Stimulated activated CD4-positive, alpha-beta T cell treated with anti-CD3 and anti-CD28 coated beads, Interleukin-12 subunit alpha, Interleukin-12 subunit beta, amount 100 ng/mL, for 48 hours (primary cell): ENCODE data around the gene MACROD2.

ENCODE experiments used
- DNase-seq, 3 donors: peaks; one replicate each; pipeline ENCODE4 v3.0.0-alpha.2; 2020; ENCODE audit warnings: low read depth in 2 of 3, low spot score in 1 of 3

MACROD2 gene

GRCh38 chr20:15235471-15236198 lies 1240.3 kb downstream of the MACROD2 start:
- no peak for DNase-seq

DNA sequence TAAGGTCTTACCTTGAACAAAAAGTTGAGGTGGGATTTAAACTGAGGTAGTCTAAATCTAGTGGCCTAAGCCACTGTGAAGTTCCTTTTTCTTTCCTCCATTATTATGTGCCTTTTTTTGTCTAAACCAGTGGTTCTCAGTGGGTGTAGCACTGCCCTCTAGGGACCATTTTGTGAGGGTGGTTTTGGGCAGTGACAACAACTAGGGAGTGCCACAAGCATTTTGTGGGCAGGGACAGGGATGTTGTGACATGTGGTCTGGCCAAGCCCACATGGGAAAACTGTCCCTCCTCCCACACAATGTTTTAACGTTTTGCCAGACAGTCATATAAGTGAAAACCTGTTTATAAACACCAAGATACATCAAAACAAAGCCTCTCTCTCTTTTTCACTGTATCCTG lies 1241.5 kb downstream of the MACROD2 start:
- no peak for DNase-seq

GRCh38 chr20:15239542-15240206 lies 1244.4 kb downstream of the MACROD2 start:
- no peak for DNase-seq

- no peak for DNase-seq
Observed at GRCh38 chr20:15240801-15241200, 1245.5 kb downstream of the MACROD2 start.

DNA sequence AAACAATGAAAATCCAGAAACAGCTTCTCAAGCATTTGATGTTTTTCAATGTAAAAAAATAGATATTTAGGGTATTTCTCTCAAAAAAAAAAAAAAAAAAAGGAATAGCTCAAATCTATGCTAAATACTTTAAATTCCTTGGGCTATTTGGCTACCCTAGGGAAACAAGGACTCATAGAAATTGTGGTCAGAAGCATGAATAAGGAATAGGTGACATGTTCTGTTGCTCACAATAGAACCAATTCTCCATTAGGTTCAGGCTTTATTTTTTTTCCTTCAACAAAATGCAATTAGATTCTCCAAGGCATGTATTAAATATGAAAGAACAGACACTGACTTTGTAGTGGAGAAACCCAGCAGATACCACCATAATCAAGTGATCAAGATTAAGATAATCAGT lies 1246.4 kb downstream of the MACROD2 start:
- DNase-seq = no peak

DNA sequence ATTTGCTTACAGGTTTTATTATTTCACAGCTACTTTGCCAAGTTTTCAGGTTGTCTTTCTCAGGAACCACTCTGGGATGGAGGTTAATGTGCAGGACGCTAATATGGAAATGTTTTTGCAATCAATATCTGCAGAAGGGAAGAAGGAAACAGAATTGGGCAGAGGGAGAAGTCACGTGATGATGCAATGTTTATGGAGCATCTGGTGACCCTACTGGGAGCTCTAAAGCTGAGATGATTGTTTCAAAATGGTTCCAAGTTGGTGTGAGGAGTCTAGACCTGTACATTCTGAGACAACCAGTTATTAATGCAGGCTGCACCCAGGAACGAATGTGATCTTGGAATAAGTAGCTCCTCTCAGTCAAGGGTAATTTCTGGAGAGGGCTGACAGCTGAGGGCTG lies 1247.5 kb downstream of the MACROD2 start:
- no peak for DNase-seq

DNA sequence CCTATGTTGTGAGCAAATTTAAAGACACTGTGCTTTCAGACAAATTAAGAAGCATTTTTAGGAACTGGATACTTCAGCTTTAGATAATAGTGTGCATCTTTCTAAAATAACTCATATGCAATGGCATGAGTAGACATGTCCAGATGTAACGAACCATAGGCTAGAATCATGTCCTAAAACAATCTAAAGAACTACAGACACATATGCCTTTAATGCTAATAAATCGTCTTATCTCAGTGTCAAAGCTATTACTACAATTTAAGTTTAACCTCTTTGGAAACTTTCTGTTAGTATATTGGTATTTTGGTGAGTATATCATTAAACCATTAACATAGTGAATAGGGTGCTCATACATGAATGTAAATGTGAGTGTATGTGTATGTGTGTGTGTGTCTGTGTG lies 1250.6 kb downstream of the MACROD2 start:
- DNase-seq = no peak

DNA sequence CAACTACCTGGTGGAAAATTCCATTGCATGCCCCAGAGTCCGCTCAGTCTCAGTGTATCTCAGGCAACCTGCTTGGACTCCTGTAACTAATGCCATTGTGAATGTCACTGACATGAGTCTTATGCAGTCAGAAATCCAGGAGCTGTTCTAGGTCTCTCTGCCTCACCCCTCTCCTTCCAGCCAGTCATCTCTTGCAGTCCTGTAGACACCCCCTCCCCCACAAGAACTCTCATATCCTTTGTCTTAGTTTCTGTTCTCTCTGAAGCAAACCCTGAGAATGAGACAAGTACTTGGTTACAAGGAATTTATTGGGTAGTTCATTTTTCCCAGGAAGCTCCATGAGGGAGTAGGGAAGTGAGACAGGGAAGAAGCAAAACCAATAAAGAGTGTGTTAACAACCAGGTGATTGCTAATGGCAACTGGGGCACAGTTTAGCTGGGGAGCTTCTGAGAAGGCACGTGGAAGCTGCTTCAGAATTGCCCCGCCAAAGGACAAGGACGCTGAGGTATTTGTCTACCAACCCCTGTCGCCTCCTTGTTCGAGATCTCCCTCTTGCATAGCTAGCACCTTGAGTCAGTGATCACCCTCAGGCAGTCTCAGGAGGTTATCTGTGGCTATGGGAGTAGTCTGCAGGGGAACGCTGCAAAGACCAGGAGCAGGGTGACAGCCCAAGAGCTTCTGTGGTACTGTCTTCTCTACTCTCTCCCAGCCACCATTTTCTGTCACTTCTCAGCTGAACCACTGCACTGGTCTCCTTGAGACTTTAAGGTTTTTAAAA lies 1253.5 kb downstream of the MACROD2 start:
- DNase-seq = no peak

- no peak for DNase-seq
Observed at GRCh38 chr20:15251171-15251570, 1255.9 kb downstream of the MACROD2 start.

GRCh38 chr20:15252304-15252703 lies 1257.0 kb downstream of the MACROD2 start:
- DNase-seq = no peak

- DNase-seq = no peak
Observed at GRCh38 chr20:15253431-15253830, 1258.1 kb downstream of the MACROD2 start.

- DNase-seq = no peak
Observed at GRCh38 chr20:15256676-15257568, 1261.6 kb downstream of the MACROD2 start.

DNA sequence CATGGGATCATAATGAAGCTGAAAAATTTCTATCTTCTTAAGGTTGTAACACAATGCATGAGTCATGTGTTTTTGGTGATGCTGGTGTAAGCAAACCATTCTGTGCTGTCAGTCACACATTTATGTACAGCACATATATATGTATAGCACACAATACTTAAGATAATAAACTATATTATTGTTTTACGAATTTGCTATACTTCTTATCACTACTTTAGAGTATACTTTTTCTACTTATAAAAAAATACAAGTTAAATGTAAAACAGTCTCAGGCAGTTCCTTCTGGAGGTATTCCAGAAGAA lies 1262.2 kb downstream of the MACROD2 start:
- no peak for DNase-seq

- no peak for DNase-seq
Observed at GRCh38 chr20:15265581-15266309, 1270.4 kb downstream of the MACROD2 start.

- no peak for DNase-seq
Observed at GRCh38 chr20:15267935-15268334, 1272.6 kb downstream of the MACROD2 start.

- no peak for DNase-seq
Observed at GRCh38 chr20:15278041-15278440, 1282.7 kb downstream of the MACROD2 start.

- no peak for DNase-seq
Observed at GRCh38 chr20:15287329-15287728, 1292.0 kb downstream of the MACROD2 start.

- DNase-seq = no peak
Observed at GRCh38 chr20:15288106-15288505, 1292.8 kb downstream of the MACROD2 start.

DNA sequence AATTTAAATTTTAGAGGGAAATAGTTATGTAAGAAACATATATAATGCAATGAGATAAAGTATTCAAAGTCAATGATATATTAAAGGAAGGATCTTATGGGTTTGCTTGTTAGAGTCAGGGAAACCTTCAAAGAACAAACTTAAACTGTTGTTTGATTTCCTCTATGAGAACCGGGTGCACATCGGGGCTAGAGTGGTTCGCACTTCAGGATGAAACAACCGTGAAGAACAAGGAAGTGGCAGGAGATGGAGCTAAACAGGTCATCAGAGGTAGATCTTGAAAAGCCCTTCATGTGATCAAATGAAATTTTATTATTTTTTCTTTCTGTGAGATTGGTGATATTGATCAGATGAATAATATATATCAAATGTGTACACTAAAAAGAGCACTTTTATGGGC lies 1294.0 kb downstream of the MACROD2 start:
- no peak for DNase-seq

DNA sequence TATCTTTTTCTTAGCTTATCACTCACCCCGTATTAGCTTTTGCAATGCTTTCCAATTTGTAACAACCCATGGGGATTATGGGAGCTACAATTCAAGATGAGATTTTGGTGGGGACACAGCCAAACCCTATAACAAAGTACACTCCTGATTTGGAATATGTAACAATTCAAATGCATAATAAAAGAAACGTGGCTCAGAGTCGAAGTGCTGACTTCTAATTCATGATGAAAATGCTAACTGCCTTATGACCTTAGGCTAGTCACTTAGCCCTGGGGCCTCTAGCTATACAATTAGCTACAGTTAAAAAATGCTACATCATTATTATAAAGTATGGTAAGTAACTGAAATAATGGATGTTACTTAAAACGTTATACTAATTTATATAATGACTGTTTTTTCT lies 1297.1 kb downstream of the MACROD2 start:
- DNase-seq = no peak

GRCh38 chr20:15296422-15296821 lies 1301.1 kb downstream of the MACROD2 start:
- no peak for DNase-seq
